Gastroesophageal sphincter (tissue), 3 donors: ENCODE measurements around the gene DYNC1I1.

Experiments used
- CTCF ChIP-seq, 4 experiments: fragments of 200-600 bp in 2 of 4; fragments of 450-650 bp in 2 of 4; sonication (generic) in 1 of 4; IDR thresholded peaks; one replicate each; pipeline ENCODE4 v1.5.1; 2017 to 2019; ENCODE audit warnings: antibody characterized with exemption in 4 of 4, mild to moderate bottlenecking in 2 of 4, moderate library complexity in 2 of 4
- EP300 ChIP-seq: sonication (generic); formaldehyde crosslinking; IDR thresholded peaks from one replicate; pipeline ENCODE4 v1.6.1; 2017; ENCODE audit warnings: antibody characterized with exemption, mild to moderate bottlenecking
- POLR2A ChIP-seq, 2 donors: fragments of 450-650 bp; IDR thresholded peaks; one replicate each; pipeline ENCODE4 v1.6.1; 2017; ENCODE audit warnings: antibody characterized with exemption in 2 of 2, mild to moderate bottlenecking in 2 of 2, moderate library complexity in 1 of 2
- POLR2AphosphoS5 ChIP-seq: sonication (generic); formaldehyde crosslinking; IDR thresholded peaks from one replicate; pipeline ENCODE4 v1.6.1; 2017; ENCODE audit warnings: antibody characterized with exemption

DNA sequence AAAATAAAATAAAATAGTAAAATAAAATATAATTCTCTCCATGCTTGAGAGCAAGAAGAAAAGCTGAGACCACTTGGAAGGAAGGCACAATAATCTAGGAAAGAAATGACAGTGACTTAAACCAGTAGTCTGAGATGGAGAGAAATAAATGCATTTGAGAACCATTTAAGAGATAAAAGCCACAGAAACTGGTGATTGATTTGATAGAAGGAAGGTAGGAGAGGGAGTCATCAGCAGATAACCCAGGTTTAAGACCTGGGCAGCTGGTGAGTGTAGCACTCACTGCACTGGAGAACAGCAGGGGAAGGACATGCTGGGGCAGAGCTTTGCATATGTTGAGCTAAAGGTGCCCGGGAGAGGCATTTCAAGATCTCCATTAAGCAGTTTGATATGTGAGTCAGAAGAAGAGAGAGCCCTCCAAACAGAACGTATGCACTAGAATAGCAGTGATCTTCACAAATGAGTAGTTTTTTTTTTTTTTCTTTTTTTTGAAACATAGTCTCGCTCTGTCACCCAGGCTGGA lies 268.0 kb downstream of the DYNC1I1 start:
- no peak for TF ChIP-seq CTCF (IDR thresholded peaks at IDR 0.05)
- no peak for TF ChIP-seq POLR2A (IDR thresholded peaks at IDR 0.05)
- no peak for TF ChIP-seq EP300
- no peak for TF ChIP-seq POLR2AphosphoS5
